GM12878 (cell line): ENCODE results near the gene FXYD6. TPM values are rescaled to one million over a fixed set of nuclear protein-coding genes. Genes with fewer than 3 reads are reported as not detected.

Experiments used
- BCL3 ChIP-seq: IDR thresholded peaks from 2 replicates; pipeline ENCODE4 v1.6.1; 2011; ENCODE audit warnings: borderline replicate concordance, low read depth, mild to moderate bottlenecking, moderate library complexity, low read length; ENCODE audit not compliant: insufficient read depth, poor library complexity, severe bottlenecking
- CBX3 ChIP-seq: fragments of 200-600 bp; sonication (generic); IDR thresholded peaks from 2 replicates; pipeline ENCODE4 v1.6.1; 2016; ENCODE audit warnings: low read depth, borderline replicate concordance
- CHD4 ChIP-seq: fragments of 200-600 bp; sonication (generic); IDR thresholded peaks from 2 replicates; pipeline ENCODE4 v1.6.1; 2016; ENCODE audit warnings: mild to moderate bottlenecking
- E2F8 ChIP-seq: fragments of 450-650 bp; IDR thresholded peaks from 2 replicates; pipeline ENCODE4 v1.6.1; 2018; ENCODE audit warnings: mild to moderate bottlenecking, low read depth, moderate library complexity; ENCODE audit not compliant: partially characterized antibody
- ESRRA ChIP-seq: IDR thresholded peaks from 2 replicates; pipeline ENCODE4 v1.6.1; 2012; ENCODE audit warnings: mild to moderate bottlenecking, low read length, improper control_type of control experiment
- ETV6 ChIP-seq, 2 experiments: fragments of 450-650 bp in 1 of 2; IDR thresholded peaks in 1 of 2; conservative IDR thresholded peaks in 1 of 2; 2 replicates each; pipeline ENCODE4 v1.6.1; 2014; ENCODE audit warnings: antibody characterized with exemption in 1 of 2, borderline replicate concordance in 1 of 2, low read depth in 1 of 2, mild to moderate bottlenecking in 1 of 2, moderate library complexity in 1 of 2
- EZH2 ChIP-seq: IDR thresholded peaks from 2 replicates; pipeline ENCODE4 v1.6.1; 2012; ENCODE audit warnings: low read depth, mild to moderate bottlenecking, control low read depth, inconsistent platforms, low read length, borderline replicate concordance; ENCODE audit not compliant: control insufficient read depth
- JUNB ChIP-seq: IDR thresholded peaks from 2 replicates; pipeline ENCODE4 v1.6.1; 2016; ENCODE audit warnings: antibody characterized with exemption, mild to moderate bottlenecking
- LARP7 ChIP-seq: fragments of 450-650 bp; IDR thresholded peaks from 2 replicates; pipeline ENCODE4 v1.6.1; 2017; ENCODE audit warnings: mild to moderate bottlenecking
- MEF2A ChIP-seq: IDR thresholded peaks from 2 replicates; pipeline ENCODE4 v1.6.1; 2011; ENCODE audit warnings: low read depth, mild to moderate bottlenecking, low read length, moderate library complexity; ENCODE audit not compliant: insufficient read depth
- MLLT1 ChIP-seq: fragments of 450-650 bp; IDR thresholded peaks from 2 replicates; pipeline ENCODE4 v1.6.1; 2016; ENCODE audit warnings: mild to moderate bottlenecking
- MTA2 ChIP-seq: fragments of 450-650 bp; IDR thresholded peaks from 2 replicates; pipeline ENCODE4 v1.6.1; 2016; ENCODE audit warnings: low read depth, mild to moderate bottlenecking, moderate library complexity
- NFXL1 ChIP-seq: fragments of 450-650 bp; IDR thresholded peaks from 2 replicates; pipeline ENCODE4 v1.6.1; 2017; ENCODE audit warnings: antibody characterized with exemption, mild to moderate bottlenecking, borderline replicate concordance
- PAX5 ChIP-seq: IDR thresholded peaks from 2 replicates; pipeline ENCODE4 v1.6.1; 2011; ENCODE audit warnings: low read depth, low read length, borderline replicate concordance
- POLR2AphosphoS5 ChIP-seq: IDR thresholded peaks from 2 replicates; pipeline ENCODE4 v1.6.1; 2011; ENCODE audit warnings: mild to moderate bottlenecking, low read length, inconsistent platforms
- RAD51 ChIP-seq: fragments of 450-650 bp; IDR thresholded peaks from 2 replicates; pipeline ENCODE4 v1.6.1; 2016; ENCODE audit warnings: moderate library complexity, mild to moderate bottlenecking, inconsistent platforms
- RELA ChIP-seq: fragments of 450-650 bp; IDR thresholded peaks from 2 replicates; pipeline ENCODE4 v1.8.0; 2014; ENCODE audit warnings: borderline replicate concordance; ENCODE audit not compliant: partially characterized antibody
- RELB ChIP-seq: fragments of 450-650 bp; IDR thresholded peaks from 2 replicates; pipeline ENCODE4 v1.6.1; 2017; ENCODE audit warnings: low read depth, mild to moderate bottlenecking, moderate library complexity
- RFX5 ChIP-seq: IDR thresholded peaks from 2 replicates; pipeline ENCODE4 v1.6.1; 2011; ENCODE audit warnings: low read depth, low read length, improper control_type of control experiment
- SIN3A ChIP-seq: IDR thresholded peaks from 2 replicates; pipeline ENCODE4 v1.6.1; 2012; ENCODE audit warnings: low read depth, low read length, improper control_type of control experiment
- SMAD1 ChIP-seq: fragments of 450-650 bp; IDR thresholded peaks from 2 replicates; pipeline ENCODE4 v1.6.1; 2018; ENCODE audit warnings: mild to moderate bottlenecking, low read depth; ENCODE audit not compliant: partially characterized antibody
- TARDBP ChIP-seq: IDR thresholded peaks from 2 replicates; pipeline ENCODE4 v1.6.1; 2016; ENCODE audit warnings: borderline replicate concordance
- ZZZ3 ChIP-seq: IDR thresholded peaks from 2 replicates; pipeline ENCODE4 v1.6.1; 2011; ENCODE audit warnings: low read depth; ENCODE audit not compliant: control insufficient read depth, insufficient read length
- polyA plus RNA-seq, 11 experiments: library from polyadenylated mRNA; depleted of rRNA in 4 of 11; unstranded in 6 of 11; stranded (reverse) in 5 of 11; fragments of >200 nt; fragmentation: Nextera tagmentation in 4 of 11; fragmentation: Illumina TruSeq in 1 of 11; extraction: Ambion mirVana in 4 of 11; extraction: Trizol in 1 of 11; gene quantifications; 1 replicate in 1 of 11; 2 replicates in 10 of 11; pipeline versions ENCODE4 v1.2.1 to v1.2.3, GENCODE V29; 2011 to 2016; ENCODE audit warnings: inconsistent platforms in 2 of 11, missing spikeins in 2 of 11, low read depth in 1 of 11
- total RNA-seq, 4 experiments: library from RNA; depleted of rRNA in 3 of 4; stranded (reverse); fragments of >200 nt in 3 of 4; fragmentation: Illumina TruSeq in 1 of 4; extraction: Trizol in 1 of 4; gene quantifications; 2 replicates each; pipeline versions ENCODE4 v1.2.1 to v1.2.3, GENCODE V29; 2013 to 2021

Gene FXYD6
- total and polyA plus RNA-seq, 10 of the 15 experiments (the other 5 are each of a cell fraction or from before 2014, with no cell fraction given): 0.09 to 2.0 (median 0.23) TPM; not detected in 2

- TF ChIP-seq MTA2 (peak; percentile 85), RFX5 (peak; percentile 34; the same call in 1 of the 2 replicates), ETV6 (conservative IDR thresholded peaks at IDR 0.05 in 1 of 2, IDR thresholded peaks at IDR 0.05 in 1 of 2; ENCODE audit: borderline replicate concordance in 1 of 2, low read depth in 1 of 2) (peak in 1 of 2 experiments; percentile 65; a peak in 1 of 4 replicates), MEF2A (0 out of 2 replicates have a peak, but pooled peaks have one; percentile 26), LARP7 (0 out of 2 replicates have a peak, but pooled peaks have one; percentile 7), EZH2 (no peak), JUNB (no peak), PAX5 (peak; percentile 89), NFXL1 (no peak), E2F8 (no peak), TARDBP (no peak), RELA (peak; percentile 13), SIN3A (no peak), SMAD1 (peak; percentile 100), BCL3 (no peak), RELB (no peak), RAD51 (no peak), CHD4 (no peak), ESRRA (no peak), ZZZ3 (no peak), CBX3 (no peak), POLR2AphosphoS5 (peak; percentile 64), MLLT1 (peak; percentile 56; the same call in 1 of the 2 replicates)
Observed at GRCh38 chr11:117814766-117815261, 61.6 kb downstream of the FXYD6 start (continued).
